ENCODE data around the gene CCDC110. TPM values are rescaled to one million over a fixed set of nuclear protein-coding genes. Genes with fewer than 3 reads are reported as not detected.

CCDC110 gene
- total and polyA plus RNA-seq, 2 of the 13 experiments (the other 11 are each of a cell fraction or from before 2014, with no cell fraction given): not detected

GRCh38 chr4:185425647-185426352, 45.7 kb downstream of the CCDC110 start, which contains the start of gene UFSP2 (continued):
- TF ChIP-seq ZNF878 (CRISPR knock-in tag; IDR thresholded peaks at IDR 0.05): no peak
- no peak for TF ChIP-seq ZNF670 (CRISPR knock-in tag; IDR thresholded peaks at IDR 0.05; ENCODE audit: borderline replicate concordance)
- TF ChIP-seq ZSCAN20 (CRISPR knock-in tag; IDR thresholded peaks at IDR 0.05; ENCODE audit: borderline replicate concordance): no peak
- TF ChIP-seq RBFOX2 (IDR thresholded peaks at IDR 0.05; ENCODE audit: low read depth, low read length): peak; percentile 84
- no peak for TF ChIP-seq HMG20A (CRISPR knock-in tag; IDR thresholded peaks at IDR 0.05; ENCODE audit: borderline replicate concordance)
- TF ChIP-seq ZBTB44 (CRISPR knock-in tag; IDR thresholded peaks at IDR 0.05): no peak
- TF ChIP-seq ZNF672 (CRISPR knock-in tag; IDR thresholded peaks at IDR 0.05): no peak
- peak; percentile 29; the same call in 1 of the 2 replicates for TF ChIP-seq ZNF160 (CRISPR knock-in tag; IDR thresholded peaks at IDR 0.05)
- no peak for TF ChIP-seq ZBTB37 (CRISPR knock-in tag; IDR thresholded peaks at IDR 0.05)
- no peak; the same call in 1 of the 2 replicates for TF ChIP-seq NCOR1 (IDR thresholded peaks at IDR 0.05; ENCODE audit: borderline replicate concordance, low read length)
- no peak for TF ChIP-seq ZFP36L2 (CRISPR knock-in tag; IDR thresholded peaks at IDR 0.05)
- peak; percentile 58 for TF ChIP-seq RBM39 (IDR thresholded peaks at IDR 0.05; ENCODE audit: low read depth, low read length, poor library complexity, severe bottlenecking)
- TF ChIP-seq IRF2 (CRISPR knock-in tag; IDR thresholded peaks at IDR 0.05): peak; percentile 82
- TF ChIP-seq ZSCAN30 (CRISPR knock-in tag; IDR thresholded peaks at IDR 0.05): no peak
- TF ChIP-seq SALL2 (CRISPR knock-in tag; IDR thresholded peaks at IDR 0.05): 0 out of 2 replicates have a peak, but pooled peaks have one; percentile 23
- TF ChIP-seq BCL6 (CRISPR knock-in tag; IDR thresholded peaks at IDR 0.05): no peak
- TF ChIP-seq MZF1 (CRISPR knock-in tag; IDR thresholded peaks at IDR 0.05; ENCODE audit: borderline replicate concordance): no peak
- peak; percentile 100 for TF ChIP-seq ZNF143 (CRISPR knock-in tag; IDR thresholded peaks at IDR 0.05)
- TF ChIP-seq REL (CRISPR knock-in tag; conservative IDR thresholded peaks at IDR 0.05): 0 out of 2 replicates have a peak, but pooled peaks have one; percentile 62
- TF ChIP-seq NFIB (CRISPR knock-in tag; IDR thresholded peaks at IDR 0.05; ENCODE audit: borderline replicate concordance): no peak
- TF ChIP-seq MLLT10 (CRISPR knock-in tag; IDR thresholded peaks at IDR 0.05): no peak
- no peak for TF ChIP-seq ZNF207 (IDR thresholded peaks at IDR 0.05; ENCODE audit: borderline replicate concordance)
- TF ChIP-seq RFXANK (CRISPR knock-in tag; IDR thresholded peaks at IDR 0.05): no peak
- TF ChIP-seq DRAP1 (CRISPR knock-in tag; IDR thresholded peaks at IDR 0.05): peak; percentile 59; the same call in 1 of the 2 replicates
- TF ChIP-seq MTA3 (CRISPR knock-in tag; IDR thresholded peaks at IDR 0.05): no peak
- TF ChIP-seq ZNF33A (CRISPR knock-in tag; IDR thresholded peaks at IDR 0.05; ENCODE audit: borderline replicate concordance): peak; percentile 42; the same call in 1 of the 2 replicates
- TF ChIP-seq ZNF619 (CRISPR knock-in tag; IDR thresholded peaks at IDR 0.05): no peak
- TF ChIP-seq ONECUT2 (CRISPR knock-in tag; IDR thresholded peaks at IDR 0.05): no peak
- TF ChIP-seq ZBTB8A (CRISPR knock-in tag; IDR thresholded peaks at IDR 0.05; ENCODE audit: borderline replicate concordance, low read depth): no peak
